HG02759 (cell line): ENCODE measurements around the gene MYO6.

Source experiments
- ATAC-seq: cut with Tn5 transposase; IDR thresholded peaks from one replicate; pipeline ENCODE4 v1.9.1; 2021; ENCODE audit warnings: mild to moderate bottlenecking, moderate library complexity; ENCODE audit not compliant: unreplicated experiment

MYO6 gene

DNA sequence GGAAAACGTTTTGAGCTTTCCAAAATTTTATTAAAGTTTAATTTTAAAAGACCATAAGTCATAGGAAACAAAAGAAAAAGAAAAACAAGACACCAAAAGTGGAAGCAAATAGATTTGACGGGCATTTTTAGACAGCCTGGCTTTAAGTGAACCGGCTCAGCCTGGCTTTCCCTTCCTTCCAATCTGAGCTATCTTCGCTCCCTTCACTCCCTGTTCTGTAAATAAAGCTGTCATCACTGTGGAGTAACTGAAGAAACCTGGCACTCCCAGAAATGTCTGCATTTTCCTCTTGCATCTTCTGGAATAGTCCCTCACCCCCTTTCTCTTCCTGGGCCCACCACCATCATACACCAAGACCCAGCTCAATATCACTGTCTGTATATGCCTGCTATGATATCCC, 191.5 kb downstream of the MYO6 start:
- no peak for ATAC-seq

DNA sequence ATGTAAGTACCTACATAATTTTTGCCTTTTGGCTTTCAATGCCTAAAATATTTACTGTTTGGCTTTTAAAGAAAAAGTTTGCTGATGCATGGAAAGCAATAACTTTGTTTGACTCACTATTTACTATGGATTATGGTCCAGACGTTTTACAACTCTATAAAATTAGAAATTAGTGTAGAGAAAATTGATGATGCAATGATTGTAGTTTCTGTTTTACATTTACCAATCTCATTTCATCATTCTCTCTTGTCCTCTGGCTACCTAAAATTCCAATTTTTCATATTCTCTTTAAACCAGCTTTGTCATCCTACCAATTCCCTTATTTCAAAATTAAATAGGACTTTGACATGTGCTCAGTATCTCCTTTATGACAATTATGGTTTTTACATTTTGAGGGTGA, 192.5 kb downstream of the MYO6 start:
- no peak for ATAC-seq

DNA sequence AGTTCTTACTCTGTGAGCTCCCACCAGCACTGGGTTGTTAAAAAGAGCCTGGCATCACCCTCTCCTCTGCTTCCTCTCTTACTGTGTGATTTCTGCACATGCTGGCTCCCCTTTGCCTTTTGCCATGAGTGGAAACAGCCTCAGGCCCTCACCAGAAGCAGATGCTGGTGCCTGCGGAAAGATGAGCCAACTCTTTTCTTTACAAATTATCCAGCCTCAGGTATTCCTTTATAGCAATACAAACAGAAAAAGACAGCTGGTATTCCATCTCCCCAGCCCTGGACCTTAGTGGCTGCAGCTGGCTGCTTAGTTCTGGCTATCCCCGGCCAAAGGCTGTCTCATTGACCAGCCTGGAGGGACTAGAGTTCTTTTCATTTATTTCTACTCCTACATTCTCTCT, 194.3 kb downstream of the MYO6 start:
- no peak for ATAC-seq

DNA sequence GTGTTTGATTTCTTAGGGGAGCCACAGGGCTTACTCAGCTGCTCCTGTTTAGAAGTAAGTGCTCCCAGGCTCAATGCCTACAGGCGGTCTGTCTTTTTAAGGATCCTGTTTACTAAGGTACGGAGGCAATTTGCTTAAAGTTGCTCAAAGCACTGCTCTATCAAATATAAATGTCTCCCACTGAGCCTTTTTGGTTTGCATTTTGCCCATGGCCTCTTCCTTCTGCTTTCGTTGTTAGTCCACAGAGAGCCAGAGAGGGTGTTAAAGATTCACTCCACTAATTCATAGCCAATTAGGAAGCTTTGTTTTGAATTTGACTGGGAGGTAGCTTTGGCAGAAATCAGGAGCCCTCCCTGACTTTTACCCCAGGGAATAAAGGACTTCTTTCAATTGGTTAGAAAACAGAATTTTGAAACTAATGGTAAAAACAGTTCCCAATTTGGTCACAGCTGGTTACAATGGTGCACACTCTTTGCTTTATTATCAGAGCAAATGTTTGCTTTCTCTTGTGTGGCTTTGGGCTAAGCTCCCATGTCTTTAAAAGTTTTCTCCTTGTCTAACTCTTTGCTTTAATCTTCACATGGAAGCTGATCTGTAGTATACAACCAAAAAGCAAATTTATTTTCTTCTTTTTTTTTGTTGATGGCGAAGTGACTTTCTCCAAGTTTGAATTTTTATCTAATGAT, 197.2 kb downstream of the MYO6 start:
- peak; percentile 69 for ATAC-seq

DNA sequence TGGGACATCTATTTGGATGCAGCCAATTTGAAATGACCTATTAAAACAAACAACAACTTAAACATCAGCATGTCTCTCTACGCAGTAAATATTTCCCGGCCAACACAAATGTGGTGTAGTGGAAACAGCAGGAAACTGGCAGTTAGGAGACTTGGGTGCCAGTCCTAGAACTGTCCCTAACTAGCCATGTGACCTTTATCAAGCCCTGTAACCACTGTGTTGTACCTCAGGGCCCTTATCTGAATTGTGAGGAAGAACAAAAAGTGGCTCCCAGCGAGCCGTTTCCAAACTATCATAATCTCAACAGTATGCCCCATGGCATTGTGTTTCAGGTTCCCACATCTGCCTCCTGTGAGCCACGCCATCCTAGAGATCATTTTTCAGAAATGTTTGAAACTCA, 198.9 kb downstream of the MYO6 start:
- ATAC-seq: no peak

DNA sequence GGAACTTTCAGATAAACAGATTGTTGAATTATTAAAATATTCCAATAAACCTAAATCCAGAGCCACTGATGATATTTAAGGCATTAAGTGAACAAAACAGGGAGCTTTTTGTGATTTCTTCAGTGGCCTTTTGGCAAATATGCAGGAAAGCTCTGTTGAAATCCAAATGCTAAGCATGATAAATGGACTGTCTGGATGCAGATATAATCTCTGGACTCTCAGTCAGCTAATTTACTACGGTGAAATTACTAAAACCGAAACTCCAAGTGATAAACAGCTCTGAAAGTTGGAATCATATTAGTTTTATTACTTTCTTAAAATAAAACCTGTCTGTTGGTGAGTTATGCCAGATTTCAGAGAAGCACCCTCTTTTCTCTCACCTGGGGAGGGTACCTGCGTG, 203.1 kb downstream of the MYO6 start:
- ATAC-seq: no peak

DNA sequence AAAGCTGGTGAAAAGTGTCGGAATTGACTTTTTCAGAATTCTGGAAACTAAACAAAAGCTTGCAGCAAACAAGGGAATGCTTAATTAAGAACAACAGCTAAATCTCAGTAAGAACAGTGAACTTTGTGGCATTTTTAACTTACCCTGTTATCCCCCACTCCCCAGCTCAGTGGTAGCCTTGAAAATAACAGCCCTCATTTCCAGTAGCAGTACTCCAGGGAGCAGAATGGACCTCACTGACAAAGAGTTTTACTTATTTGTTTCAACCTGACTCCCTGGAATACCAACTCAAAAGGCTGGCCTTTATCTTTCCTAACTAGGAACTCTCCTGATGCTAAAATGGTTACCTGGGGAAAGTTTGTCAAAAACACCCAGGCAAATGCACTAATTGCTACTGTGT, 214.5 kb downstream of the MYO6 start:
- ATAC-seq: no peak

DNA sequence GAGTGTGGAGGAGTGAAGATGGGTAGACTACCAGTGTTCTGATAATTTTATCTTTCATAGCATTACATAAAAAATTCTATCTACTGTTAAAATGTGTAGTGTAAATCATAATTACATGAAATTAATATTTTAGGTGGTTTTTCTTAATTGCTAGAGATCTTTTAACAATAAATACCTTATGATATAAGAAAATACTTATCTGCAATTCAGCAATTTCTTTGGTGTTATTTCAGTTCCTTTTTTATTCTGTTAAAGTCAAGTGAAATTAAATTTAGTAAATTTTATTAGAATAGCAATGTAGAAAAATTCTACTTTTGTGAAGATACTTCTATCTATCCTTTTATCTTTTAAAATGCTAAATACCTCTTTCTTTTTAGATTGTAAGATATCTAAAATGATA, 219.1 kb downstream of the MYO6 start:
- no peak for ATAC-seq
